HK-2 (cell line): ENCODE results near the gene KIF3B.
"Not testable (repeated sequence)": the region's sequence is repeated elsewhere in the genome, so short reads cannot be mapped to it uniquely, and the experiment has no call there.

Experiments used
- DNase-seq: peaks from one replicate; pipeline ENCODE4 v3.0.0-alpha.2; 2018; ENCODE audit not compliant: unreplicated experiment

KIF3B gene

DNA sequence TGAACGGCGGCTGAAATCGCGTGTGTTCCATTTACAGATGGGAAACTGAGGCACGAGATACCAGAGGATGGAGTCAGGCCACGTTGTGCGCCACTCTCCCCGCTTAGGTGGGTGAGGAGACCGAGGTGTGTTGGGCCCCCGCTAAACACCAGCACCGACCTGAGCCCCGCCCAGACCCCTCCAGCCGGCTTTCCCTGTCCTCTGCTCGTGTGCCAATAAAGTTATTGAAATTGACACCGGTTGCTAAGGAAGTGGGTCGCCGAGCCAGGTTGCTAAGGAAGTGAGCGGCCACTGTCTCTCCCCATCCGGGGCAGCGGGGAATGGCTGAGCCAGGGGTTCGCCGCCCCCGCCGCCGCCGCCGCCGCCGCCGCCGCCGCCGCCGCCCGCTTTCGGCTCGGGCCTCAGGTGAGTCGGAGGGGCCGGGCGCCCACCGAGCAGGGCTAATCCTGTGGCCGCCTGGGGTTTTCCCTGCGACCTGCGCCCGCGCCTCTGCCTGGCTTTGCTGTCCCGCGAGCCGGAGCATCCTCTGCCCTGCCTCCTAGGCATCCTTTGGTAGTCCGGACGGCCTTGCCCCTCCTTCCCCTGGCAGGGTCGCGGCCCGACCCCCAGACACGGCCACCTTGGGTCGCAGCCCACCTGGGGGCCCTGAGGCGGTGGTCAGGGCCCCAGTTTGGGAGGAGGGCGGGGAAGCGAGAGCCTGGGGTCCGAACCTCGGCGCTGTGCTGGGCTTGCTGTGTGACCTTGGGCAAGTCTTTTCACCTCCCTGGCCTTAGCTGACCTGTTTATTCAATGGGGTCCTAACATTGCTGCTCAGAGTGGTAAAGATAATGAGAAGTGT lies at the start of gene KIF3B:
Gene KIF3B (plus strand): TSS at position 291 of the 838 bp plus-strand sequence. CDS start 32,127 bp downstream, outside the sequence.
- peak; percentile 88 for DNase-seq

DNA sequence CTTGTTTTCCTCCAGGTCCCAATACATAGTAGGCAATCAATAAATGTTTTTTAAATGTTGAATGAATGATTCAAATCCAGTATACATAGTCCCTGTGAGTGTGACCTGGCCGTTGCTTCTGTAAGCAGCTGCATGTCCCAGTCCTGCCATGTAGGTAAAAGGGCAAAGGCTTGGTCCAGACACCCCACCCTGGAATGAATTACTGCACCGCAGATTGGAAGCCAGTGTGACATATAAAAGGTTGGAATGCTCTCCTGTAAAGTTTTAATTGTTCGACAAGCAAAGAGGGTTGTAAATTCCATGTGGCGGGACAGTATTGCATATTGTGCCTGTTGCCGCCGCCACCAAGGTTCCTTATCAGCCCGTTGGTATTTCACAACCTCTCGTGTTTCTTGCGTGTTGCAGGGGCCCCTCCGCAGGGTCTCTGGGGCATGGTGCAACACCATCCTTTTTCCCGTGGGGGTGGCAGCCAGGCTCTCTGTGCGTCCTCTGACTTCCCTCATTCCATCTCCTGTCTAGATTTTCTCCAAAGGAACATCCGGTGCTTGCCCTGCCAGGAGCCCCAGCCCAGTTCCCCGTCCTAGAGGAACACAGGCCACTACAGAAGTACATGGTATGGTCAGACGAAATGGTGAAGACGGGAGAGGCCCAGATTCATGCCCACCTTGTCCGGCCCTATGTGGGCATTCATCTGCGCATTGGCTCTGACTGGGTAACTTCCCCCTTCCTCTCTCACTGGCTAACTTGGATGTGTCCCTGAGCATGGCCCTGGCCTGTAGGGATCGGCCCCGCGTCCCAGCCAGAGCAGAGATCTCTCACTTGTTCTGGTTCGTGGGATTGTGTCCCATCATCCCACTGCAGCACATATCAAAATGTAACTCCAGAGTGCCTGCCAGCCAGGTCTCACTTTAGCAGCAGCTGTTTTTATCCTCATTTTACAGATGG lies 49.4 kb upstream of the KIF3B start:
- no peak for DNase-seq

DNA sequence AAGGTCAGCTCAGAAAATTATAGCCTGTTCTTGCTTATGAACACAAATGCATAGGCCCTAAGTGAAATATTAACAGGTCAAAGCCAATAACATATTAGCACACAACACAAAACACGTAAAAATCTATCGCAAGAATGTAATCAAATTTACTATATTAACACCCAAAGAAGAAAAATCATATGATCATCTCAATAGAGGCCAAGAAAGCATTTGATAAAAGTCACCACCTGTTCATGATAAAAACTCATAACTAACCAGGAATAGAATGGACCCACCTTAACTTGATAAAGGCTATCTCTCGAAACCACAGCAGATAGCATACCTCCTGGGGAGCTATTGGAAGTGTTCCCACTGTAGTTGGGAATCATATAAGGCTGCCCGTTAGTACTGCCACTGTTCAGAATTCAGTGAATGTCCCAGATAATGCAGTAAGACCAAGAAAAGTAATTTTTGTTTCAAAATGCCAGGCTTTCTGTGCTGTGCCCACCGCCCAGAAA lies 48.2 kb upstream of the KIF3B start:
- DNase-seq = no peak

DNA sequence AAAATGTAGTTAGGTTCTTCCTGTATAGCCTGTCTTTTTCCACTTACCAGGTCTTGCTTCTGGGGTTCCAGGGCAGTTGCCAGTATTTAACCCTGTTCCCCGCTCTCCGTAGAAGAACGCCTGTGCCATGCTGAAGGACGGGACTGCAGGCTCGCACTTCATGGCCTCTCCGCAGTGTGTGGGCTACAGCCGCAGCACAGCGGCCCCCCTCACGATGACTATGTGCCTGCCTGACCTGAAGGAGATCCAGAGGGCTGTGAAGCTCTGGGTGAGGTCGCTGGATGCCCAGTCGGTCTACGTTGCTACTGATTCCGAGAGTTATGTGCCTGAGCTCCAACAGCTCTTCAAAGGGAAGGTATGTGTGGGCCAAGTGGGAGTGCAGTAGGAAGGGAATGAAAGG lies 46.7 kb upstream of the KIF3B start:
- DNase-seq = no peak

DNA sequence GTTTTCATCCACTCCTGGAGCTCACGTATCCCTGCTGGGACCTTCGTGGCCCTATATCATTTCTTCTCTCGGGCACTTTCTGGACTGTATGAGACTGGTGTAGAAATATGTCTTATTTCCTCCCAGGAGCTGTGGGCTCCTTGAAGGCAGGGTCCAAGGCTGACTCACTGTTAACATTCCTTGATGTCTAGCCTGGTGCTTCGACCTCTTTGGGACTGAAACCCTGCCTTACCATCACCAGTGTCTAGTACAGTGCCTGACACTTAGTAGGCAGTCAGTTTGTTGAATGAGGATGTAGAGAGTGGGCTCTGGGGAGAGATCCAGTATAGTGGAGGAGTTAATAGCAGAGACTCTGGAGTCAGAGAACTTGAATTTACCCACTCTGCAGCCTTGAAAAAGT lies 46.2 kb upstream of the KIF3B start:
- DNase-seq = no peak

DNA sequence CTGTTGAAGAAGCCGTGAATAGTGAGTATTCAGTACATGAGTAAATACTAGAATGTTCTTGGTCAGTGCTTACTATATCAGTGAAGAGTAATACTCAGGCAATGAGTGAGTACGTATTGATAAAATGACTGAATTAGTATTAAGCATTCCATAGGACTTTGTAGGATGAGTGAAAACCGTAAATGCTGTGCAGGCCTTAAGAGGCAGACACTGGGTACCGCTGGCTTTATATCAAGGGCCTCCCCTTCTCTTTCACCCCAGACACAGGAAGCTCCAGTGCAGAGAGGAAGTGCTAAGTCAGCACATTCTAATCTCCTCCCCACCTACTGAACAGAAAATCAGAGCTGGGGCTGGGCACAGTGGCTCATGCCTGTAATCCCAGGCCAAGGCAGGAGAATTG lies 45.6 kb upstream of the KIF3B start:
- no peak for DNase-seq

DNA sequence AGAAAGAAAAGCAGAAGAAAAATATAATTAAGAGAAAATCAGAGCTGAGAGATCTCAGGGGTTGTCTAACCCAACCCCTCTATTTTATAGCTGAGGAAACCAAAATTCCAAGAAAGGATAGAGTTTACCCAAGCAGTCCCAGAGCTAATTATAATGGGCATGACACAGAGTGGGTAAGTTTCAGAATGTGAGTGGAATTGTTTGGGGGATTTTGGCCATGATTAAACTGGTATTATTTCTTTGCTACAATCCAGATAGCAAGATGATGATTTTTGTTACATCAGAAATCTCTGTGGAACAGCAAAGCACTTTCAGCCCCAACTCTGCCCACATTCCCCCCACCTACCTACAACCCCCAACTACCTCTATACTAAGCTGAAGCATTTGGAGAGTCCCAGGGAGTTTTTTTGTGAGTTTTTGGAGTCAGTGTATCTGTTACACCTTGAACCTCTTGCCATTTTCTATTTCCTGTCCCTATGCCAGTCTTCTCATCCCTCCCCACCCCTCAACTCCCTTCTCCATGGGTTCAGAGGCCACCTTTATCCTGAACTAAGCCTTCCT lies 45.0 kb upstream of the KIF3B start:
- DNase-seq = no peak

DNA sequence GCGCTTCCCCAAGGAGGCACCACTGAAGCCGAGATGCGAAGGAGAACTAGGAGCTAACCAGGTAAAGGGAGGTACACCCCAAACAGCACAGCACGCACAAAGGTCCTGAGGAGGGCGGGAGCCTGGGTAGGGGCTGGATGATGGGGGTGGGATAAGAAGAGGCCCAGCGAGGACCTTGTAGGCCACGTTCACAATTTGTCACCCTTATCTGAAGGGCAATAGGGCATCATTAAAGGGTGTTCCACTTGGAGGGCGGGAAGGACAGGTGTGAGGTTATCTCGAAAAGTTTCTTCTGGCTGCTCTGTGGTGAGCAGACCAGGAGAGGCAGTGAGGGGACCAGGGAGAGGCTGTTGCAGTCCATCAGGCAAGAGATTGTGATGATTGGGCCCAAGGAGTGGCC lies 44.2 kb upstream of the KIF3B start:
- DNase-seq = no peak

DNA sequence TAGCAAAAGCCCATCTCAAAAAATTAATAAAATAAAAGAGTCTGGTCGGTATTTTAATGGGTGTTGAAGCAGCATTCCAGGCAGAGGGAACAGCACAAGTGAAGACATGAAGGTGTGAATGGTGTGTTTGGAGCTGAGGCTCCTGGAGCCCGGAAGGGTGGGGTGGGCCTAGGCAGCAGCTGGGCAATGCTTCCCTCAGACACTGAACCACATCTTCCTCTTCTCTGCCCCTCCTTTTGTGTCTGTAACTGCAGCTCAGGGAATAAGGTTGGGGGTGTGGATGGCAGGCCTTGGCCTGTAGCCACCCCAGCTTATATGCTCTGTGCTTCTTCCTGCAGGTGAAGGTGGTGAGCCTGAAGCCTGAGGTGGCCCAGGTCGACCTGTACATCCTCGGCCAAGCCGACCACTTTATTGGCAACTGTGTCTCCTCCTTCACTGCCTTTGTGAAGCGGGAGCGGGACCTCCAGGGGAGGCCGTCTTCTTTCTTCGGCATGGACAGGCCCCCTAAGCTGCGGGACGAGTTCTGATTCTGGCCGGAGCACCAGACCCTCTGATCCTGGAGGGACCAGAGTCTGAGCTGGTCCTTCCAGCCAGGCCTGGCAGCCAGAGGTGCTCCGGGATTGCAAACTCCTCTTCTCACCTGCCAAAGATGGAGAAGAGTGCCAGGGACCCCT lies 43.2 kb upstream of the KIF3B start:
- DNase-seq = no peak

DNA sequence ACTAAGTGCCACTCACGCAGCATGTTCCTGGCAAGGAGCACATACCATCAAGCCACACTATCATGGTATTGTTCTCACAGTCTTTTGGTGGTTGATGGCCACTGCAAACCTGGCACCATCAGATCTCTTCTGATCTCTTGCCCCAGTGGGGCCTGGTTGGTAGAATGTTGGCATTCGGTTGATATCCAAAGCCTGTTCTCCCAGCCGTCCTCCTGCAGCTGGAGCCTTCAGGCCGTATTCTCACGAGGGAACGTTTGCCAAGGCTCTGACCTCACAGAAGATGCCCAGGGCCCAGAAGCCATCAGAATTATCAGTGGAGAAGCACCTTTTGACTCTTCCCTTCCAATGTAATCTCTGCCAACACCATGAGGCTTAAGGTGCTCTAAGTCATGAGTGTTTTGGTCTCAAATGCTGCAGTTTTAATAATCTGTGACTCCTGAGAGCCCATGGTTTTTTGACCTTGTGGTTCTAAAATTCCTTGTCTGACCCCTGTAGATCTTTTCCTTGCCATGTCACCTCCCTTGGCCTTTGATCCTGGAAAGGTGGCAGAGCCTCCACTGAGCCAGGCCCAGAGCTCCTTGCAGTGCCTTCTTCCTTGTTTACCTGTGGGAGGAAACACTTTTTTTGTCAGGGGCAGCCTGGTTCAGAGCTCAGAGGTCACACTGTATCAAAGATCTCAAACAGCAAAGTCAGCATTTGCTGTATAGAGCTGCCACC lies 42.0 kb upstream of the KIF3B start:
- no peak for DNase-seq

DNA sequence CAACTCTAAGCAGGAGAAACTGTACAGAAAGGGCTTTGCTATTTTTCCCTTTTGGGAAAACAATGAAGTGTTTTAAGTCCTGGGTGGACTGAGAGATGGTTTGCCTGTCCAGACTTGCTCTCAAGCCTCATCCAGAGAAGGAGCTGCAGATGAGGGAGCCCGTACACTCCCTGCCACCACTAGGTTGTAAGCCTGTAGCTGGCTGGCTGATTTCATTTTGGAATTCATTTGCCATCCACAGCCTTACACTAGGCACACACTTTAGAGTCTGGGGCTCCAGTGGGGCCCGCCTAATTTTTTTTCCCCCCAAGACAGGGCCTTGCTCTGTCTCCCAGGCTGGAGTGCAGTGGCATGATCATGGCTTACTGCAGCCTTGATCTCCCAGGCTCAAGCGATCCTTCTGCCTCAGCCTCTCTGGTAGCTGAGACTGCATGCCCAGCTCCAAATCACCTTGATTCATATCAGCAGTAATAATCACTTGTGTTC lies 41.4 kb upstream of the KIF3B start:
- no peak for DNase-seq

DNA sequence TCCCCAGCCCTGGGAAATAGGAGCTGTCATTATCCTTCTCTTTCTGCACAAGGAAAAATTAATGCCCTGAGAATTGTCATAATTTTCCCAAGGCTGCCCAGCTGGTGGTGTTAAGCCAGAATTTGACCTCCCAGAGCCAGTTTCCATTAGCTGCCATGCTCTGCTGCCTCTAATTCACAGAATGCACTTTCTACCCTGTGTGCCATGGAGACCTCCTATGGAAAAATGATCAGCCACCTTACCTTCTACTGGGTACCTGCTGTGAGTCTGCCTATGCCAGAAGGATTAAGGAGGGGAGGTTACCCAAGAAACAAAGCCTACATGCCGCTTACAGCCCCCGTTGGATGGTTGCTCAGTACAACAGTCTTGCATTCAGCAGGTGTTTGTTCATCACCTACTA lies 40.6 kb upstream of the KIF3B start:
- no peak for DNase-seq

DNA sequence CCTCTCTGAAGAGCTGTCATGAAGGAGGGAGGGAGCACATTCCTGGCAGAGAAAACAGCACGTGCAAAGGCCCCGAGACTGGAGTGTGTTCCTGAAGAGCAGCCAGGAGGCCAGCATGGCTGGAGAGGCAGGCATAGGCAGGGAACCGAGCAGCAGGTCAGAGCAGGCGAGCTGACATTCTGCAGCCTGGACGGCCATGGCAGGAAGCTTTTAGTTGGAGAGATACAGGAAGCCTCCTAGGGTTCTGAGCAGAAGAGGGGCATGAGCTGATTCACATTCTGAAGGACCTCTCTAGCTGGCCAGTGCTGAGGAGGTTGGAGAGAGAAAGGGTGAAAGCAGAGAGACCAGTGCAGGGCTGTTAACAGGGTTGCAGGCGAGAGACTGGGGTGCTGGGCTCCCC lies 40.0 kb upstream of the KIF3B start:
- DNase-seq = no peak

DNA sequence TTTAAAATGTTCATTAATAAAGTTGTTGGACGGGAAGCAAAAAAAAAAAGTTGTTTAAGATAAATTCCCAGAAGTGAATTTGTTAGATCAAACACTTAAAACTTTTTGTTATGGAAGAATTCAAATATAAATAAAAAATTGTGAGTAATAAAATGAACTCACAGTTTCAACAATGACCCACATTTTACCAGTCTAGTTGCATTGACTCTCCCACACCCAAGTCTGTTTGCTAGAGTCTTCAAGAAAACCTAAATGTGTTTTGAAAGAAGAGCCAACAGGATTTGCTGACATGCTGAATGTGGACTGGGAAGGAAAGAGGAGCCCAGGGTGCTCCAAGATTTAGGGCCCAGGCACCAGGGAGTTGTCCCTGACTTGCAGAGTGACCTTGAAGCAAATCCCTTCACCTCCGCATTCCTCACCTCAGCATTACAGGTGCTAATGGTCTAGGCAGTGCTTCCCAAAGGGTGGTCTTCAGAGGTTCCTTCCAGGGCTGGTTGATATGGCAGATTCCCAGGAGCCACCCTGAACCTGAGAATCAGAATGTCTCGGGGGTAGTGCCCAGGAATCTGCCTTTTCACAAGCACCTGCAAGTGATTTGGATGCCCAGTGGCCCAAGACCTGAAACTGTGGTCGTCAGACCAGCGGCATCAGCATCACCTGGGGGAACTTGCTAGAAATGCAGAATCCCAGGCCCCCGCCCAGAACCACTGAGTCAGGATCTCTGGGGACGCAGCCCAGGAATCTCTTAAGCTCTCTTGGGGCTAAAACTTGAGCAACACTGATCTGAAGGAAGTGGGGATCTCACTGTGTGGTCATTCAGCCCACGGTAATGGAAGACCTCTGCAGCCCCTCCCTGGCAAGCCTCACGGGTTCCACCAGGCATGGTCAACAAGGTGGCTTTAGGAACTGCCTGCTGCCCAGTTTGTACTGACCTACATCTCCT lies 38.7 kb upstream of the KIF3B start:
- no peak for DNase-seq

DNA sequence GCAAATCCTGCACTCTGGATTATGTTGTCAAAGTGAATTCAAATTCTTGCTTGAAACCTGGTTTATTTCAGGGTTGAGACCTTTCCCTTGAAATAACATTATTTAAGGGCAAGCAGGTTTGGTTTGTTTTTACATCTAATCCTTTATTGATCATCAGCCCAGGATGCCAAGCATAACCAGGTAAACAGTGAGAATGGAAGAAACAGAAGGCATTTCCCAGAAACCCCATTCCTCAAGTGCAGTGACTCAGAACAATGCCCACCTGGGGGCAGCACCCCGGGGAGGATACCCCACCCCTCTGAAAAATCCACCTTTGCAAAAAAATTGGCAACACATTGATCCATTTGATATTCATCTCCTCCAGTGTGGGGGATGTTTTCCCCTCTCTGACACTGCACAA lies 37.2 kb upstream of the KIF3B start:
- DNase-seq = no peak

DNA sequence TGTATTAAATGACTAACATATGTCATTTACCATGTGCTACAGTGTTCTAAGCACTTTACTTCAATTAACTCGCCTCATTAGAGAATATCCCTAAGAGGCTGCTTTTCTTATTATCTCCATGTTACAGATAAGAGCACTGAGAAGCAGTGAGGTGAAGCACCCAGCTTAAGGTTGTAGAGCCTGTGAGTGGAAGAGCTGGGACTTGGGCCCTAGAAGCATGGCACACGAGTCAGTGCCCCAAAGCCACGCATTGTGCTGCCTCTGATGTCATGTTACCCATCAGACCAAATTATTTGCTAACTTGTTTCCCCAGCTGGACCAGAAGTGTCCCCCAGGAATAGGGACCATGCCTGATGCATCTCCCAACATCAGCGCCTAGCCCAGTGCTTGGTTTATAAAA lies 35.6 kb upstream of the KIF3B start:
- no peak for DNase-seq

DNA sequence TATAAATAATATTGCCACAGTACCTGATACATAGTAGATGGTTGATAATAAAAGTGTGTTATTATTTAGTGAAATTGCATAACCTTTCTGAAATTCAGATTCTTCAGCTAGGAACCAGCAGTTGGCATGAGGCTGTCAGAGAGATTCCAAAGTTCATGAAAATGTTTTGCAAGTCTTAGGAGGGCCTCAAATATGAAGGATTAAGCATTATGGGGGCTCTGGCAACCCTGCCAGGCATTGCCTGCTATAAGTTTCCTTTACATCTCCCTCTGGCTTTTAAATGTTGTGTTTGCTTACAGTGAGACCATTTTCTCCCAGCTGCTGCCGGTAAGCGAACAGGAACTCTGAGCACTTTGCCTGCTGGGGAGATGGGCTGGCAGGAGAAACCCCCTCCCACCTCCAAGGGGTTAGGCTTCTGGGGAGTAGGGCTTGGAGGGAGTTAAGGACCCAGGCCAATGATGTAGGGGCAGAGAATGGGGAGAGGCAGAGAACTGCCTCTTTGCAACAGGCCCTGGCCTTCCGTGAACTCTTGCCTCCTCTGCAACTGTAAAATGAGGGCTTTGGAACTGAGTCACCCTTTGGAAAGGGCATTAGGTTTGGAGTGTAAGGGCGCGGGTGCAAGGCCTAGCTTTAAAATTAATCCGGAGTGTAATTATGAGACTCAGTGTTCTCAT lies 33.2 kb upstream of the KIF3B start:
- no peak for DNase-seq

DNA sequence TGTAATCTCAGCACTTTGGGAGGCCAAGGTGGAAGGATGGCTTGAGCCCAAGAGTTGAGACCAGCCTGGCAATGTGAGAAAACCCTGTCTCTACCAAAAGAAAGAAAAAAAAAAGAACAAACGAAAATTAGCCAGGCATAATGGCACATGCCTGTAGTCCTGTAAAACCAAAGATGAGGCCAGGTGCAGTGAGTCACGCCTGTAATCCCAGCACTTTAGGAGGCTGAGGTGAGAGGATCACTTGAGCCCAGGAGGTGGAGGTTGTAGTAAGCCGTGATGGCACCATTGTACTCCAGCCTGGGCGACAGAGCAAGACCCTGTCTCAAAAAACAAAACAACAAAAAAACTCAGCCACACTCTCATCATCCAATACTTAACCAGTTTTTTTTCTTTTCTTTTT lies 32.5 kb upstream of the KIF3B start:
- DNase-seq = no peak

DNA sequence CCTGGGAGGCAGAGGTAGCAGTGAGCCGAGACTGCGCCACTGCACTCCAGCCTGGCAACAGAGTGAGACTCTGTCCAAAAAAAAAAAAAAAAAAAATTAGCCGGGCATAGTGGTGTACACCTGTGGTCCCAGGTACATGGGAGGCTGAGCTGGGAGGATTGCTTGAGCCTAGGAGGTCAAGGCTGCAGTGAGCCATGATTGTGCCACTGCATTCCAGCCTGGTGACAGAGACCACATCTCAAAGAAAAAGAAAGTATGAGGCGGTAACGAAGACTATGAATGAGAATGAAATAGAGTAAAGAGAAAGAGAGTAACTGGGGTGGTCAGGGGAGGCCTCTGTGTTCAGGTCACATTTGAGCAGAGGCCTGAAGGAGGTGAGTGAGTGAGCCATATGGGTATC lies 31.2 kb upstream of the KIF3B start:
- not testable (repeated sequence) for DNase-seq
